GM12801 (cell line): ENCODE results near the gene FJX1.

Source experiments
- CTCF ChIP-seq: IDR thresholded peaks from one replicate; pipeline ENCODE4 v1.5.1; 2011; ENCODE audit warnings: control low read depth; ENCODE audit not compliant: insufficient read length; ENCODE audit errors: extremely low read depth

FJX1 gene

GRCh38 chr11:35662061-35662648 lies 43.9 kb downstream of the FJX1 start:
- no peak for TF ChIP-seq CTCF

GRCh38 chr11:35662649-35663407 lies 44.6 kb downstream of the FJX1 start, which contains the start of gene TRIM44:
Gene TRIM44 (plus strand): TSS chr11:35662775. CDS start chr11:35663112, 337 bp downstream.
- TF ChIP-seq CTCF, result no peak

- TF ChIP-seq CTCF, result no peak
Observed at GRCh38 chr11:35663408-35663702, 45.1 kb downstream of the FJX1 start.

DNA sequence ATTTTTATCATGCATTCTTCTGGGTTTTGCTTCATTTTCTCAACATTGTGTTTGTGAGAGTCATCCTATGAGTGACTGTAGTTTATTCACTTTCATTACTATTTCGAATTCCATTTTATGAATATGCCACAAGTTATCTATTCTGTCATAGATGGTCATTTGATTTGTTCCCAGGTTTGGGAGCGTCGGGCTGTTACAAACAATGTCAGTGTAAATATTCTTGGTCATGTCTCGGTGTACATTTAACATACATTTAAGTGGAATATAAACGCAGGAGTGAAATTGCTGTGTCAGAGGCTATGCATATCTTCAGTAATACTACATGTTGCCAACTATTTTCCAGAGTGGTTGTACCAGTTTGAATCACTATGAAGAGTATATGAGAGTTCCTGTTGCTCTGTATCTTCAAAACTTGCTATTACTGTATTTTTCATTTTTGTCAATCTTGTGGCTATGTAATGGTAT lies 46.7 kb downstream of the FJX1 start:
- TF ChIP-seq CTCF, result no peak

- no peak for TF ChIP-seq CTCF
Observed at GRCh38 chr11:35667257-35667656, 49.0 kb downstream of the FJX1 start.
